ENCODE results near the gene PMS1.
"Not testable (repeated sequence)": the region's sequence is repeated elsewhere in the genome, so short reads cannot be mapped to it uniquely, and the experiment has no call there.

Gene PMS1

GRCh38 chr2:189783927-189784867 lies at the start of gene PMS1, which contains the start of gene ORMDL1:
TSS of gene PMS1 (plus strand) at chr2:189784450. CDS start at chr2:189791810, 7,360 bp downstream.
TSS of gene ORMDL1 (minus strand) at chr2:189784339. CDS start at chr2:189782595, 1,744 bp downstream.
- DNase-seq (ENCODE audit: low read depth, low spot score), result peak; percentile 92

GRCh38 chr2:189751080-189751658 lies 33.1 kb upstream of the PMS1 start:
- no peak for DNase-seq (ENCODE audit: low read depth, low spot score)

- no peak for DNase-seq (ENCODE audit: low read depth, low spot score)
These were observed 27.8 kb upstream of the PMS1 start for GRCh38 chr2:189756311-189756952.

- not testable (repeated sequence) for DNase-seq (ENCODE audit: low read depth, low spot score)
These were observed 24.1 kb upstream of the PMS1 start for GRCh38 chr2:189760154-189760553.

- no peak for DNase-seq (ENCODE audit: low read depth, low spot score)
These were observed 22.1 kb upstream of the PMS1 start for GRCh38 chr2:189762229-189762550.

- DNase-seq (ENCODE audit: low read depth, low spot score), result peak; percentile 79
These were observed 21.5 kb upstream of the PMS1 start, which contains the start of gene OSGEPL1 for GRCh38 chr2:189762551-189763298. TSS of gene OSGEPL1 (minus strand) at chr2:189762792. CDS start at chr2:189761640, 1,152 bp downstream.

GRCh38 chr2:189763908-189764661 lies 20.2 kb upstream of the PMS1 start:
- DNase-seq (ENCODE audit: low read depth, low spot score), result no peak

GRCh38 chr2:189770590-189771322 lies 13.5 kb upstream of the PMS1 start:
- DNase-seq (ENCODE audit: low read depth, low spot score), result no peak

GRCh38 chr2:189772212-189772611 lies 12.0 kb upstream of the PMS1 start:
- DNase-seq (ENCODE audit: low read depth, low spot score), result no peak

GRCh38 chr2:189782221-189782671 lies 2.0 kb upstream of the PMS1 start:
- no peak for DNase-seq (ENCODE audit: low read depth, low spot score)

- DNase-seq (ENCODE audit: low read depth, low spot score), result peak; percentile 16
These were observed 761 bp upstream of the PMS1 start for GRCh38 chr2:189783451-189783926.

GRCh38 chr2:189791338-189792042 lies 7.2 kb downstream of the PMS1 start:
- no peak for DNase-seq (ENCODE audit: low read depth, low spot score)

- no peak for DNase-seq (ENCODE audit: low read depth, low spot score)
These were observed 10.1 kb downstream of the PMS1 start for GRCh38 chr2:189794310-189794709.

- no peak for DNase-seq (ENCODE audit: low read depth, low spot score)
These were observed 13.7 kb downstream of the PMS1 start for GRCh38 chr2:189797902-189798301.

GRCh38 chr2:189798312-189799029 lies 14.2 kb downstream of the PMS1 start:
- DNase-seq (ENCODE audit: low read depth, low spot score), result peak; percentile 11

GRCh38 chr2:189799030-189799331 lies 14.7 kb downstream of the PMS1 start:
- DNase-seq (ENCODE audit: low read depth, low spot score), result no peak

- DNase-seq (ENCODE audit: low read depth, low spot score), result no peak
These were observed 15.3 kb downstream of the PMS1 start for GRCh38 chr2:189799531-189799930.

- no peak for DNase-seq (ENCODE audit: low read depth, low spot score)
These were observed 18.2 kb downstream of the PMS1 start for GRCh38 chr2:189802396-189802912.

GRCh38 chr2:189803431-189803830 lies 19.2 kb downstream of the PMS1 start:
- no peak for DNase-seq (ENCODE audit: low read depth, low spot score)
